GM18861 (cell line): ENCODE results near the gene ZNF620.
"Not testable (repeated sequence)": the region's sequence is repeated elsewhere in the genome, so short reads cannot be mapped to it uniquely, and the experiment has no call there.

Experiments
- ATAC-seq: cut with Tn5 transposase; IDR thresholded peaks from one replicate; pipeline ENCODE4 v1.9.1; 2021; ENCODE audit not compliant: unreplicated experiment

Gene ZNF620

GRCh38 chr3:40505599-40506462, at the start of gene ZNF620:
Gene ZNF620 (plus strand): TSS chr3:40506039. CDS start chr3:40506353, 314 bp downstream.
- ATAC-seq = peak; percentile 77

GRCh38 chr3:40456279-40456939, 49.4 kb upstream of the ZNF620 start:
- ATAC-seq = no peak

GRCh38 chr3:40456940-40457823, 48.7 kb upstream of the ZNF620 start, which contains the start of gene RPL14:
Gene RPL14 (plus strand): TSS chr3:40457339. CDS start chr3:40457472, 133 bp downstream.
- peak; percentile 63 for ATAC-seq

GRCh38 chr3:40458473-40458872, 47.4 kb upstream of the ZNF620 start:
- no peak for ATAC-seq

- not testable (repeated sequence) for ATAC-seq
Measured at GRCh38 chr3:40460481-40460880, 45.4 kb upstream of the ZNF620 start.

GRCh38 chr3:40461161-40461560, 44.7 kb upstream of the ZNF620 start:
- ATAC-seq = no peak

- not testable (repeated sequence) for ATAC-seq
Measured at GRCh38 chr3:40462838-40463237, 43.0 kb upstream of the ZNF620 start.

- no peak for ATAC-seq
Measured at GRCh38 chr3:40463579-40463978, 42.3 kb upstream of the ZNF620 start.

- no peak for ATAC-seq
Measured at GRCh38 chr3:40464339-40465110, 41.3 kb upstream of the ZNF620 start.

GRCh38 chr3:40465111-40465407, 40.8 kb upstream of the ZNF620 start:
- no peak for ATAC-seq

- ATAC-seq = no peak
Measured at GRCh38 chr3:40465456-40465855, 40.4 kb upstream of the ZNF620 start.

GRCh38 chr3:40468018-40468417, 37.8 kb upstream of the ZNF620 start:
- no peak for ATAC-seq

- ATAC-seq = no peak
Measured at GRCh38 chr3:40470701-40471100, 35.1 kb upstream of the ZNF620 start.

GRCh38 chr3:40476478-40477470, 29.1 kb upstream of the ZNF620 start, which contains the start of gene ZNF619:
Gene ZNF619 (plus strand): TSS chr3:40477122. CDS start chr3:40477980, 858 bp downstream.
- peak; percentile 70 for ATAC-seq

- ATAC-seq = no peak
Measured at GRCh38 chr3:40477666-40478065, 28.2 kb upstream of the ZNF620 start.

GRCh38 chr3:40487172-40487571, 18.7 kb upstream of the ZNF620 start:
- no peak for ATAC-seq

GRCh38 chr3:40490916-40491315, 14.9 kb upstream of the ZNF620 start:
- no peak for ATAC-seq

GRCh38 chr3:40494698-40495097, 11.1 kb upstream of the ZNF620 start:
- no peak for ATAC-seq

- no peak for ATAC-seq
Measured at GRCh38 chr3:40497288-40497687, 8.6 kb upstream of the ZNF620 start.
